Endodermal cell (in vitro differentiated cells): Measurements from ENCODE around the gene DNAH1. TPM values are rescaled to one million over a fixed set of nuclear protein-coding genes. Genes with fewer than 3 reads are reported as not detected.

Experiments
- DNase-seq: peaks from one replicate; pipeline ENCODE4 v3.0.0-alpha.2; 2017
- H3K27ac ChIP-seq: 2 replicates; pipeline ENCODE4 v1.5.1; 2013; ENCODE audit warnings: mild to moderate bottlenecking, low read depth, low read length, moderate library complexity
- H3K27me3 ChIP-seq: 2 replicates; pipeline ENCODE4 v1.6.1; 2013; ENCODE audit warnings: mild to moderate bottlenecking, low read length, moderate library complexity; ENCODE audit not compliant: insufficient read depth, control insufficient read depth, poor library complexity, severe bottlenecking
- H3K36me3 ChIP-seq: 2 replicates; pipeline ENCODE4 v1.7.0; 2013; ENCODE audit warnings: mild to moderate bottlenecking, low read length, moderate library complexity; ENCODE audit not compliant: control insufficient read depth, insufficient read depth
- H3K4me1 ChIP-seq: one replicate; pipeline ENCODE4 v1.7.0; 2013; ENCODE audit warnings: low read length; ENCODE audit not compliant: control insufficient read depth, insufficient read depth
- H3K4me3 ChIP-seq: 2 replicates; pipeline ENCODE4 v1.5.1; 2013; ENCODE audit warnings: mild to moderate bottlenecking, low read length, moderate library complexity
- H3K9ac ChIP-seq: 2 replicates; pipeline ENCODE4 v1.6.1; 2013; ENCODE audit warnings: mild to moderate bottlenecking, low read length, moderate library complexity; ENCODE audit not compliant: poor library complexity, severe bottlenecking; ENCODE audit errors: extremely low read depth
- H3K9me3 ChIP-seq: 2 replicates; pipeline ENCODE4 v1.6.1; 2013; ENCODE audit warnings: mild to moderate bottlenecking, low read length, moderate library complexity; ENCODE audit not compliant: control insufficient read depth
- H3K27ac Mint-ChIP-seq: 2 replicates; pipeline ENCODE4 v1.8.0; 2020; ENCODE audit warnings: mixed read lengths
- H3K27me3 Mint-ChIP-seq: 2 replicates; pipeline ENCODE4 v1.8.0; 2021; ENCODE audit warnings: mild to moderate bottlenecking, mixed read lengths; ENCODE audit not compliant: insufficient read depth
- H3K36me3 Mint-ChIP-seq: 2 replicates; pipeline ENCODE4 v1.8.0; 2020; ENCODE audit warnings: low read depth, mixed read lengths
- H3K4me1 Mint-ChIP-seq: 2 replicates; pipeline ENCODE4 v1.8.0; 2020; ENCODE audit warnings: mixed read lengths
- H3K4me3 Mint-ChIP-seq: 2 replicates; pipeline ENCODE4 v1.8.0; 2020; ENCODE audit warnings: mild to moderate bottlenecking, moderate library complexity, mixed read lengths
- H3K9me3 Mint-ChIP-seq: 2 replicates; pipeline ENCODE4 v1.8.0; 2020; ENCODE audit warnings: mild to moderate bottlenecking, mixed read lengths
- CTCF ChIP-seq: fragments of 200-600 bp; sonication (generic); conservative IDR thresholded peaks from 2 replicates; pipeline ENCODE4 v1.5.0; 2021; ENCODE audit warnings: antibody characterized with exemption, mild to moderate bottlenecking
- WGBS, 2 experiments: methylation state at CpG; one replicate each; pipeline versions ENCODE4 v1.1.5 to v1.1.7; 2013; ENCODE audit warnings: missing lambda C conversion rate in 2 of 2, mixed read lengths in 1 of 2; ENCODE audit not compliant: insufficient coverage in 1 of 2, insufficient read length in 1 of 2; 5-methylcytosine and 5-hydroxymethylcytosine counted together
- total RNA-seq, 2 donors: library from RNA; stranded (reverse); fragmentation: NEBNext Ultra II Directional in 1 of 2; extraction: Animal tissue kit (Norgen Biotek cat#: 25700) in 1 of 2; gene quantifications; 2 replicates in 1 of 2; 3 replicates in 1 of 2; pipeline ENCODE4 v1.2.1, GENCODE V29; 2021

Gene DNAH1
- total RNA-seq, 2 donors from 2014 or later: 4.9 to 5.5 TPM

- H3K9ac ChIP-seq: no peak overlapping the region
- 89 to 93% methylated on average over 6 to 7 of the region's 7 CpGs for WGBS, 2 experiments
These were observed 113.8 kb downstream of the DNAH1 start for GRCh38 chr3:52429779-52430415.

GRCh38 chr3:52430416-52430810, 114.3 kb downstream of the DNAH1 start:
- no peaks in the 10 kb centered on the region for H3K36me3 ChIP-seq
- no peak overlapping the region for H3K9ac ChIP-seq
- Mint-ChIP-seq H3K4me1 (peaks cover 29% of the 10 kb centered on the region), H3K9me3 (no peaks in the 10 kb centered on the region), H3K36me3 (no peaks in the 10 kb centered on the region), H3K27me3 (no peaks in the 10 kb centered on the region), H3K4me3 (no peak overlapping the region), H3K27ac (no peak overlapping the region)
- H3K27me3 ChIP-seq: no peaks in the 10 kb centered on the region
- H3K4me1 ChIP-seq: peaks cover 12% of the 10 kb centered on the region
- H3K9me3 ChIP-seq: no peaks in the 10 kb centered on the region
- no peak overlapping the region for H3K27ac ChIP-seq
- no peak for DNase-seq
- TF ChIP-seq CTCF: no peak
- WGBS, 2 experiments: 86 to 92% methylated on average over 4 to 9 of the region's 9 CpGs
- no peak overlapping the region for H3K4me3 ChIP-seq

More at GRCh38 chr3:52429779-52430415, 113.8 kb downstream of the DNAH1 start:
- DNase-seq: no peak
- no peaks in the 10 kb centered on the region for H3K9me3 ChIP-seq
- Mint-ChIP-seq H3K4me3 (no peak overlapping the region), H3K27ac (no peak overlapping the region), H3K4me1 (peaks cover 29% of the 10 kb centered on the region), H3K27me3 (no peaks in the 10 kb centered on the region), H3K36me3 (no peaks in the 10 kb centered on the region), H3K9me3 (no peaks in the 10 kb centered on the region)
- no peaks in the 10 kb centered on the region for H3K36me3 ChIP-seq
- peaks cover 12% of the 10 kb centered on the region for H3K4me1 ChIP-seq
- H3K27ac ChIP-seq: no peak overlapping the region
- TF ChIP-seq CTCF: no peak
- H3K4me3 ChIP-seq: no peak overlapping the region
- H3K27me3 ChIP-seq: no peaks in the 10 kb centered on the region

GRCh38 chr3:52431459-52432223, 115.5 kb downstream of the DNAH1 start:
- H3K27ac Mint-ChIP-seq: no peak overlapping the region
- Histone ChIP-seq H3K4me3 (no peak overlapping the region), H3K27me3 (no peaks in the 10 kb centered on the region), H3K9ac (no peak overlapping the region), H3K9me3 (no peaks in the 10 kb centered on the region), H3K4me1 (peaks cover 12% of the 10 kb centered on the region), H3K27ac (no peak overlapping the region), H3K36me3 (no peaks in the 10 kb centered on the region)
- peak; percentile 30 for DNase-seq
- H3K27me3 Mint-ChIP-seq: no peaks in the 10 kb centered on the region
- no peak for TF ChIP-seq CTCF
- H3K4me1 Mint-ChIP-seq: peaks cover 29% of the 10 kb centered on the region
- no peaks in the 10 kb centered on the region for H3K36me3 Mint-ChIP-seq
- H3K4me3 Mint-ChIP-seq: no peak overlapping the region
- no peaks in the 10 kb centered on the region for H3K9me3 Mint-ChIP-seq
- 92% methylated on average over 8 to 10 of the region's 10 CpGs for WGBS, 2 experiments
